ENCODE results near the gene PPA1. TPM values are rescaled to one million over a fixed set of nuclear protein-coding genes. Genes with fewer than 3 reads are reported as not detected.
"Not testable (repeated sequence)": the region's sequence is repeated elsewhere in the genome, so short reads cannot be mapped to it uniquely, and the experiment has no call there.

Gene PPA1
- total RNA-seq, 2 experiments from 2014 or later, result 356 to 376 TPM

DNA sequence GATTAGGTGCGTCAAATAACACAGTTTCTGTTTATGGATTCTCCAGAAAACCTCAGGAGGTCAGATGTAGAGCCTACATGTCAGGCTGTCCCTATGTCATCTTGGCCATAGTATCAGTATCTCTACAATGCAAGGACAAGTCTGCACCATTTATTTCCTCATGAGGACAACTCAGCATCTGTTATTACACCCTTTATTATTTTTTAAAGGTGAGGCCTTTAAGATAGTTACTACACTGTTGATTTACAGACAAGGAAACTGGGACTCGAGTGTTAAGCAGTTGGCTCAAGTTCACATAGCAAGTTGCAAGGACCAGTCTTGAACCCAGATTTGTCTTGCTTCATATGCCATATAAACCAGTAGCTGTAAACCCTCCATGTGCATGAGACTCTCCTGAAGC, 23.2 kb upstream of the PPA1 start:
- CTCF ChIA-PET, result interaction anchor here (1.9 kb wide), 1 partner anchor 10 kb away, joined by 6 read pairs; no protein-coding TSS in a partner anchor

DNA sequence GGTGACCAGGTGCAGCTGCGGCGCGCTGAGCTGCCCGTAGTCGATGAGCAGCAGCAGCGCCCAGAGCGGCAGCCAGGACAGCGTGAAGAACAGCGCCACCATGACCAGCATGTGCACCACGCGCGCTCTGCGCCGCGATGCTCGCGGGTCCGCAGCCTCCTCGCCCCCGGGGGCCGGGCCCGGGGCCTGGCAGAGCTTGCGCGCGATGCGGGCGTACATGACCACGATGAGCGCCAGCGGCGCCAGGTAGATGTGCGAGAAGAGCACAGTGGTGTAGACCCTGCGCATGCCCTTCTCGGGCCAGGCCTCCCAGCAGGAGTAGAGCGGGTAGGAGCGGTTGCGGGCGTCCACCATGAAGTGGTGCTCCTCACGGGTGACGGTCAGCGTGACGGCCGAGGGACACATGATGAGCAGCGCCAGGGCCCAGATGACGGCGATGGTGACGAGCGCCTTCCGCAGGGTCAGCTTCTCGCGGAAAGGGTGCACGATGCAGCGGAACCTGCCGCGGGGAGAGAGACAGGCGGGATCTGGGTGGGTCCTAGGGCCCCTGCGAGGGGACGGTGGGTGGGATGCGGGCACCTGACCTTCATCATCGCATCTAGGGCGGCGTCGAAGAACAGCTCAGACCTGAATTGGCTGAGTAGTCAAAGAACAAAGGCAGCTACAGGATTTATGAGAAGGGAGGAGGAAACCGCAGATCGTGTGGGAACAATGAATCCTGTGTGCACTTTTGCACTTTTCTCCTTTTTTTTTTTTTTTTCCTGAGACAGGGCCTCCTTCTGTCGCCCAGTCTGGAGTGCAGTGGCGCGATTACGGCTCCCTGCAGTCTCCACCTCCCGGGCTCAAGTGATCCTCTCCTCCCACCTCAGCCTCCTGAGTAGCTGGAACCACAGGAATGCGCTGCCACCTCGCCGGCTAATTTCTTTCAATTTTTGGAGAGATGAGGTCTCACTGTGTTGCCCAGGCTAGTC, 22.4 kb upstream of the PPA1 start:
- ChIA-PET CTCF (interaction anchor here (0.7 to 1.9 kb wide), 4 partner anchors 11 to 647 kb away, joined by 3 to 6 read pairs (median 4); no protein-coding TSS in a partner anchor), POLR2A (interaction anchor here (0.6 kb wide), 1 partner anchor 39 kb away, joined by 3 read pairs; no protein-coding TSS in a partner anchor)

More for the DNA sequence above, 23.2 kb upstream of the PPA1 start:
- POLR2A ChIA-PET, result no interaction called here

DNA sequence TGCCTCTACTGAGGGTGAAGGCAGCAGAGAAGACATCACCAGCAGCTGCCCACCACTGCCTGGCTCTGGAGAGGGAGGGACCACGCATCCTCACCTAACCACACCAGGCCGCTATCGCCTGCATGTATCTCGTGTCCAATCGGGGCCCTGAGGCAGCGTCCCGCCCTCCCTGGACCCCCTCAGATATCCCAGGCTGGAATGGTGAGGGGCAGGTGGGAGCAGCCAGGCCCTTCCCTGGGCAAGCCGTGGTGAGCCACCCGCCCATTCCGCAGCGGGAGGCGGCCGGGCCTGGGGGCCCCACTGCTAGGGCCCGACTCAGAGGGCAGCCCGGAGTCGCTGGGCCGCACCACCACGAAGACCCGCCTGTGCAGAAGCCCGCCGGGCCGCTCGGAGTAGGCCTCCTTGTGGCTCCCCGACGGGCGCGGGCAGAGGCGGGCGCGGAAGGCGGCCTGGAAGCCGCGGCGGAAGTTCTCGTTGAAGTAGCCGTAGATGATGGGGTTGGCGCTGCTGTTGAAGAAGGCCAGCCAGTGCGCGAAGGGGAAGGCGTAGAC, 21.6 kb upstream of the PPA1 start:
- ChIA-PET POLR2A (no interaction called here), CTCF (interaction anchor here (1.4 to 1.9 kb wide), 3 partner anchors 12 to 33 kb away, joined by 4 to 6 read pairs (median 5); no protein-coding TSS in a partner anchor)

DNA sequence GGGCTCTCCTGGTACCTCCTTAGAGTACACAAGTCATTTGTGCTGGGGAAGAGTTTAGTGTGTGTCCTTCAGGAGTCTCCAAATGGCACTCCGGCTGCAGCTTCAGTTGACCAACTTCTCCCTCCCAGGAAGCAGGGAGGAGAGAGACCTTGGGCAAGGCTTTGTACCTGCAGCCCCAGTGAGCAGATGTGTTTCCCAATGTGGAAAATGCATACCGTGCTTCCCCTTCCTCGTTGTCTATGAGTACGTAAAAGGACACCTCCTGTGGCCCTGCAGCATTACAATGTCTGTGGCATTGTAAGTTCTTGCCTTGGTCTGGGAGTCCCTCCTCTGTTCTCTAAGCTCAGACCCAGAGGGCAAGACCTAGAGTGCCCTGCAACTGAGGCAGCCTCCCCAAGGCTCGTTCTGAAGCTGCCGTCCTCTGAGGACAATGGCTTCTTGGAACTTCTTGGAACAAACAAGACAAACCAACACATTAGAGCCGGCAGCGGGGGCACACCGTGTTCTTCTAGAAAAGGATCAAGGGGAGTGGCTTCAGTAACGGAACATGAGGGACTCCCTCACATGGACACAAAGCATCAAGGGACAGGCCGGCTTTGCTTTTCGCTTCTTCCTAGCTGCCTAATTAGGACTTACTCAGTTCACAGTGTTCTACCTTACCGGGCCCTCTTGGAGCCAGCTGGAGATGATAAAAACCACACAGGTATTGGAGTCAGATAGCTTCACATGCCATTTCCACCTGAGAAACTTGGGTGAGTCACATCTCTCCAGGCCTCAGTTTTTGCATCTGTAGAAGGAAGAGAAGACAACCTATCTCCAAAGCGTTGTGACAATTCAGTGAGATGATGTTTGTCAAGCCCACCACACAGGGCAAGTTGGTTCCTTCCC, 20.9 kb upstream of the PPA1 start:
- POLR2A ChIA-PET, result no interaction called here
- CTCF ChIA-PET, result interaction anchor here (1.4 kb wide), 1 partner anchor 18 kb away, joined by 5 read pairs; no protein-coding TSS in a partner anchor

DNA sequence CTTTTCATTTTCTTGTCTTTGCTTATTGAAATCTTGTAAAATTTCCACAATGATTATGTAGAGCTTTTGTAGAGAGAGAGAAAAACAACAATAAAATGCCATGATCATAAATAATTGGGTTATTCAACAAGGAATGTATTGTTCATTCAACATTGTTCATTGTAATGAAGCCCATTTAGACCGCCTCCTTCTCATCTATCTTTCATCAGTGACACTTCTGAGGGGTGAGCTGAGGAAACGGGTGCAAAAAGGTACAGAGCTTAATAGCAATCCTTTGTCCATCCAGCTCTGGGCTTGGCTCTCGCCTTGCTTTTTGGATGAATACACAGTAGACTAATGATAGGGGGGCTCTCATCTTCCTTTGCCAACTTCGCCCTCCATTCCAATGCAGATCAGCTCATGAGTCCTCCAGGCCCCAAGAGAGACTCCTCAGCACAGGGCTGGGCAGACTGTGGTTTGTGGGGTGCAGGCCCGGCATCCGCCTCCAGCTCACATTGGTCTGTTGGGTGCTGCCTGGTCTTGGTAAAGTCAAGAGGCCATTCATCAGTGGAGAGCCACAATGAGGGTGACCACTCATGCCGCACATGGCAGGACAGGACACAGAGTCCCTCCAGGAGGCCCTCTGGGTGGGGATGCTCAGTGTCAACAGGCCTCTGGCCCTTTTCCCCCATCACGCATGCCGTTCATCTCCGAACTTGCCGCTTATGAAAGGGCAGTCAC, 17.9 kb upstream of the PPA1 start:
- ChIA-PET POLR2A (no interaction called here), CTCF (interaction anchor here (1.1 kb wide), 1 partner anchor 113 kb away, joined by 3 read pairs; no protein-coding TSS in a partner anchor)

DNA sequence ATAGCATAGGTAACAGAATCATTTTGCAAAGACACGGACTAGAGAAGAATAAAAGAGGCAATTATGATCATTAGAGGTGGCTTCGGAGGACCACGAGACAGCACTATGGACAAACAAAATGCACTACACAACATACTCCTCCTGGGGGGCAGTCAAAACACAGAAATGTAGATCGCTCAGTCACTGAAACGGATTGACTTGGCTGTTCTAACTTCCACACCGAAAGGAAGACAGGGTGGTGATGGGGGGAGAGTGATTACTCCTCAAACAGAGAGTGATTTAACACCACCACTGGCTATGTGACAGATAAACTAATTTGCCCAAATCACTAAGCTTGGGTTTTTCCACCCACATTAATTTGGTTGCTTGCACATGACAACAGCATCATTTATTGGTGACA, 14.1 kb upstream of the PPA1 start:
- POLR2A ChIA-PET, result no interaction called here
- CTCF ChIA-PET, result interaction anchor here (1.1 kb wide), 1 partner anchor 101 kb away, joined by 3 read pairs; no protein-coding TSS in a partner anchor

DNA sequence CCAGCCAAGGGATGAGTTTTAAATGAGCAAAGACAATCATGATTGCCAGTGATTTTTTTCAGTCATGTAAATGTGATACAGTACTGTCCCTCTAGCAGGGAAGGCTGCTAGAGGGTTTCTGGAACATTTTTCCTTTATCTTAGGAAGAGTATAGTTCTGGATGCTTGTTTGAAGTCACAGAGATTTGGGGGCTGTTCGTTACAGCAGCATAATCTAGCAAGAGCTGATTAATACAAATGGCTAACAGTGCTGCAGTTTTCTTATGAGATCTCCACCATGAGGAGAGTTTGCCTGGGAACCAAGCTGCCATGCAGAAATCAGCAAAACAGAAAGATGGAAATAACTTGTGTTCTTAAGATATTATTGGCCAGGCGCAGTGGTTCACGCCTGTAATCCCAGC, 7.9 kb upstream of the PPA1 start:
- POLR2A ChIA-PET, result no interaction called here
- CTCF ChIA-PET, result no interaction called here

DNA sequence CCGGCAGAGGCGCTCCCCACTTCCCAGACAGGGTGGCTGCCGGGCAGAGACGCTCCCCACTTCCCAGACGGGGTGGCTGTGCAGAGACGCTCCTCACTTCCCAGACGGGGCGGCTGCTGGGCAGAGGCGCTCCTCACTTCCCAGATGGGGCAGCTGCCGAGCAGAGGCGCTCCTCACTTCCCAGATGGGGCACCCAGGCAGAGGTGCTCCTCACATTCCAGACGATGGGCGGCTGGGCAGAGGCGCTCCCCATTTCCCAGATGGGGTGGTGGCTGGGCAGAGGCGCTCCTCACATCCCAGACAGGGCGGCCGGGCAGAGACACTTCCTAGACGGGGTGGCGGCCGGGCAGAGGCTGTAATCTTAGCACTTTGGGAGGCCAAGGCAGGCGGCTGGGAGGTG, 6.8 kb upstream of the PPA1 start:
- POLR2A ChIA-PET, CTCF ChIA-PET: not testable (repeated sequence)

DNA sequence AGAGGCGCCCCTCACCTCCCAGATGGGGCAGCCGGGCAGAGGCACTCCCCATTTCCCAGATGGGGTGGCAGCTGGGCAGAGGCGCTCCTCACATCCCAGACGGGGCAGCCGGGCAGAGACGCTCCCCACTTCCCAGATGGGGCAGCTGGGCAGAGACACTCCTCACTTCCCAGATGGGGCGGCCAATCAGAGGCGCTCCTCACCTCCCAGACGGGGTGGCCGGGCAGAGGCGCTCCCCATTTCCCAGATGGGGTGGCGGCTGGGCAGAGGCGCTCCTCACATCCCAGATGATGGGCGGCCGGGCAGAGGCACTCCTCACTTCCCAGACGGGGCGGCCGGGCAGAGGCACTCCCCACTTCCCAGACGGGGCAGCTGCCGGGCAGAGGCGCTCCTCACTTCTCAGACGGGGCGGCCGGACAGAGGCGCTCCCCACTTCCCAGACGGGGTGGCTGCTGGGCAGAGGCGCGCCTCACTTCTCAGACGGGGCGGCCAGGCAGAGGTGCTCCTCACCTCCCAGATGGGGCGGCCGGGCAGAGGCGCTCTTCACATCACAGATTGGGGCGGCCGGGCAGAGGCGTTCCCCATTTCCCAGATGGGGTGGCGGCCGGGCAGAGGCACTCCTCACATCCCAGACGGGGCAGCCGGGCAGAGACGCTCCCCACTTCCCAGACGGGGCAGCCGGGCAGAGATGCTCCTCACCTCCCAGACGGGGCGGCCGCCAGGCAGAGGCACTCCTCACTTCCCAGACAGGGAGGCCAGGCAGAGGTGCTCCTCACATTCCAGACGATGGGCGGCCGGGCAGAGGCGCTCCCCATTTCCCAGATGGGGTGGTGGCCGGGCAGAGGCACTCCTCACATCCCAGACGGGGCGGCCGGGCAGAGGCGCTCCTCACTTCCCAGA, 6.1 kb upstream of the PPA1 start:
- CTCF ChIA-PET, POLR2A ChIA-PET: not testable (repeated sequence)

DNA sequence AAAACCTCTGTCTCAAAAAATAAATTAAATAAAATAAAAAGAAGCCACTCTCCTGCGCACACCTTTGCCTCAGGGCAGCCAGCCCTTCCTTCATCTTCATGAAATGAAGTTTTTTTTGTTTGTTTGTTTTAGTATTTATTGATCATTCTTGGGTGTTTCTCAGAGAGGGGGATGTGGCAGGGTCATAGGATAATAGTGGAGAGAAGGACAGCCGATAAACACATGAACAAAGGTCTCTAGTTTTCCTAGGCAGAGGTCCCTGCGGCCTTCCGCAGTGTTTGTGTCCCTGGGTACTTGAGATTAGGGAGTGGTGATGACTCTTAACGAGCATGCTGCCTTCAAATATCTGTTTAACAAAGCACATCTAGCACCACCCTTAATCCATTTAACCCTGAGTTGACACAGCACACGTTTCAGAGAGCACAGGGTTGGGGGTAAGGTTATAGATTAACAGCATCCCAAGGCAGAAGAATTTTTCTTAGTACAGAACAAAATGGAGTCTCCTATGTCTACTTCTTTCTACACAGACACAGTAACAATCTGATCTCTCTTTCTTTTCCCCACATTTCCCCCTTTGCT, 4.8 kb upstream of the PPA1 start:
- POLR2A ChIA-PET, result not testable (repeated sequence)
- CTCF ChIA-PET, result interaction anchor here (1.3 kb wide), 1 partner anchor 126 kb away, joined by 7 read pairs; no protein-coding TSS in a partner anchor

DNA sequence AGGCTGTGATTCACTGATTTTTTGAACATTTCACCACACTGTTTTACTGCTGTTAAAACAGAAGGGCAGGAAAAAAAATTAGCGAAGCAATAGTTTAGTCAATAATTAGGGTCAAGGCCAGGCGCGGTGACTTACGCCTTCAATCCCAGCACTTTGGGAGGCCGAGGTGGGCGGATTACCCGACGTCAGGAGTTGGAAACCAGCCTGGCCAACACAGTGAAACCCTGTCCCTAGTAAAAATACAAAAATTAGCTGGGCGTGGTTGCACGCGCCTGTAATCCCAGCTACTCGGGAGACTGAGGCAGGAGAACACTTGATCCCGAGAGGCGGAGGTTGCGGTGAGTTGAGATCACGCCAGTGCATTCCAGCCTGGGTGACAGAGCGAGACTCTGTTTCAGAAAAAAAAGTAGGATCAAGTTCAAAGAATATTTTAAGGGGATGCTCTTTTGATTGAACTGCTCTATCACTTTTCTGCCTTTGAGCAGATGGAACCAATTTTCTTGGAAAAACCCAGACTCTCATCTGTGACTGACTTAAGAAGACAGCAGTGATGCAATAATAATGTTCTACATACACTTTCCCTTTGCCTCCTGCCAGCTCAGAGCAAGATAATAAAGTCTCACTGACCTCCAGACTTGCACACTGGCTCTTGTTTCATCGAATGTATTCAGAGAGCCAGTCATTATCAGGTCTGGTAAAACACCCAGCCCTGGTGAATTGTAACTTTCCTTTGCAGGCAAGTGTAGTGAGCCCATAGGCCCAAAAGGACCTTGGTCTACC, 1.6 kb upstream of the PPA1 start:
- POLR2A ChIA-PET, result no interaction called here
- CTCF ChIA-PET, result no interaction called here

DNA sequence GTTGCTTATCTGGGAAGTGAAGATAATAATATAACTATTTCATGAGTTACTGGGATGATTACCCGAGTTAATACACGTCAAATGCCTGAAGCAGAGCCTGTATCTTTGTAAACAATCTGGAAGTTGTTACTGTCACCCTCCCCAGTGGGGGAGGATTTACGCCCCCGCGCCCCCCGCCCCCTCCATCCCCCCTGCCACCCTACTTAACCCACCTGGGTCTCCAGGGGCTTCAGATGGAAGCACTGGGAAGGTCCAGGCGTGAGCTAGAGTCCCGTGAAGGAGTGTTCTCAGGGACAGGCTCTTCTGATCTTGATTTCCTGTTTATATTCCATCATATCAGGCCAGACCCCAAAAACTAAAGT, 691 bp upstream of the PPA1 start:
- CTCF ChIA-PET, result interaction anchor here (1.2 to 1.8 kb wide), 3 partner anchors 12 to 88 kb away, joined by 4 to 7 read pairs (median 5); partner anchors contain the start of gene TYSND1
- POLR2A ChIA-PET, result interaction anchor here (0.6 to 1.8 kb wide), 3 partner anchors 63 to 220 kb away, joined by 3 to 17 read pairs (median 3); partner anchors contain the start of gene SAR1A

DNA sequence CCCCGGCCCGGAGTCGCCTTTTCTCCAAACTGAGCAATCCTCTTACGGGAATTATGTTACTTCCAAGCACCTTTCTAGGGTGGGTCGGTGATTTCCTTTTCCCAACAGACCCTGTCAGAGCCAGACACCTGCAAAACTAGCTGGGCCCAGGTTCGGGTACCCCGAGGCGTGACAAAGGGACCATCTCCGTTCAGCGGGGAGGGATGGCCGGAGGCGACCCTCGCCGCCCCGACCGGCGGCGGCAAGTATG, 445 bp downstream of the PPA1 start:
- CTCF ChIA-PET, result interaction anchor here (1.0 to 2.8 kb wide), 6 partner anchors 11 to 132 kb away, joined by 3 to 20 read pairs (median 5); partner anchors contain the start of genes SAR1A and TYSND1
- POLR2A ChIA-PET, result interaction anchor here (0.7 to 1.9 kb wide), 11 partner anchors 11 to 584 kb away, joined by 3 to 17 read pairs (median 5); partner anchors contain the start of genes SAR1A and TYSND1

DNA sequence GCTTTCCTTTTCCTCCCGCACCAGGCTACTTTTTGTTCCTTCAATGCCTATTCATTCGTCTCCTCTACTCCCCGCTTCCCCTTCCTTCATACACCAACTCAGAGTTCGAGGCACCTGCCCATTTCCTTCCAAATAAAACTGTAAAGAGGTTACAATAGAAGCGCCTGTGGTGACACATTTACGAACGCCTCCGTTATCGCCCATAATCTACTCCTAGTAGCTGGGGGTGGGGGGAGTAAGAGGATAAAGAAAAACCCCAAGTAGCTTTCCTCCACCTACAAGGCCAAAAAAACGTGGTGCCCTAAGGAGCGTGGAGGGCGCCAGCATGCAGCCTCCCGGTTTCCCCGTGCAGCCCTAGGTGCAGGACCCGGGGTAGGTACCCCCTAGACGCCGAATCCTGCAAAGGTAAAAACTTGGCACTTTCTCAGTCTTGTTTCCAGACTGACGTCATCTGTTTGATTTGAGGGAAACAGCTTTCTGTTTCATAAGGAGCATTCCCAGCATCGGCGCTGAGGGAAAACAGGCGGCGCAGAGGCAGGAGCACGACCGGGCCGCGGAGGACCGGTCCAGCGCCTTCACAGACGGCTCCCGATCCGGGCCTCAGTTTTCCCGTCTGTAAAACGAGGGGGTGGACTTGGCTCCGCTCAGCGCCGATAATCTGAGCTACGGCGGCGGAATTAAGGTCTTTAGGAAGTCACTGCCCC, 922 bp downstream of the PPA1 start:
- ChIA-PET CTCF (interaction anchor here (0.7 to 2.8 kb wide), 8 partner anchors 10 to 132 kb away, joined by 3 to 20 read pairs (median 4); partner anchors contain the start of gene SAR1A), POLR2A (interaction anchor here (0.7 to 1.9 kb wide), 13 partner anchors 10 to 584 kb away, joined by 3 to 17 read pairs (median 5); partner anchors contain the start of genes SAR1A and TYSND1)

DNA sequence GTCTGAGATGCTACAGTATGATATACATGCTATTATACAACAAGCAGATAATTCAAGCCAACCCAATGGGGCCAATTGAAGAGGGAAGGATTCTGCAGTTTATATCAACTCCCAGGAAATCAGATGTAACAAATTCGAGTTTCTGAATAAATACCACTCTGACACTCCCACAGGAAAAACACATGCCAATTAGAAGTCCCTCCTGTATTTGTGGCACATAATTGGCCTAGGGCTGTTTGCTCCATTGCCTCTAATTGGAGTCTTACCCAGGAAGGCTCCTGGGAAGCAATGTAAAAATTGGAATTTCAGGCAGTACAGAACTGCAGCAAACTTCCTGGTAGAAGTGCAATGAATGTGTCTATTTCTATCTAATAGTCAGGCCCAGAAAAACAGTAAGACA, 4.7 kb downstream of the PPA1 start:
- CTCF ChIA-PET, result interaction anchor here (0.5 kb wide), 1 partner anchor 101 kb away, joined by 4 read pairs; no protein-coding TSS in a partner anchor
- POLR2A ChIA-PET, result no interaction called here

Measured in activated CD8-positive, alpha-beta memory T cell treated with anti-CD3 and anti-CD28 coated beads for 36 hours (primary cell).